Measurements from ENCODE around the gene PDE4DIP. TPM values are rescaled to one million over a fixed set of nuclear protein-coding genes. Genes with fewer than 3 reads are reported as not detected.
A peak's percentile ranks its signal among the peaks of the same experiment; 100 is the strongest.
"Not testable (repeated sequence)": the region's sequence is repeated elsewhere in the genome, so short reads cannot be mapped to it uniquely, and the experiment has no call there.

PDE4DIP gene
- total and polyA plus RNA-seq, 2 donors (not counting 3 experiments of a cell fraction or from before 2014, with no cell fraction given) = 6.3 to 26.4 TPM

GRCh38 chr1:148990233-148990788 lies 146.1 kb downstream of the PDE4DIP start:
- DNase-seq (ENCODE audit: low read depth, low spot score); H3K9me1 ChIP-seq (replicated peaks; ENCODE audit: control insufficient read depth, extremely low read depth, insufficient read depth, low read length); FAIRE-seq; H3K36me3 ChIP-seq (ENCODE audit: control insufficient read depth in 2 of 2, extremely low read depth in 1 of 2, insufficient read depth in 2 of 2, low read length in 2 of 2); H3K9me3 ChIP-seq (replicated peaks; ENCODE audit: control insufficient read depth, insufficient read depth, low read length); H3K9ac ChIP-seq (replicated peaks; ENCODE audit: extremely low read depth, insufficient read depth, low read length); H3K4me2 ChIP-seq (ENCODE audit: insufficient read depth, low read length); H3K4me1 ChIP-seq (ENCODE audit: control insufficient read depth, extremely low read depth, insufficient read depth, low read length); H4K20me1 ChIP-seq (replicated peaks; ENCODE audit: control insufficient read depth, extremely low read depth, insufficient read depth, low read length); H3K27me3 ChIP-seq (ENCODE audit: control insufficient read depth in 2 of 2, insufficient read depth in 2 of 2, low read length in 2 of 2); BruUV-seq (replicated peaks); CTCF ChIA-PET; H3K79me2 ChIP-seq (ENCODE audit: control insufficient read depth, insufficient read depth, low read length); POLR2A ChIA-PET; H3K27ac ChIP-seq (ENCODE audit: insufficient read depth, low read depth, low read length); intact Hi-C loops (cut with micrococcal nuclease); H3K4me3 ChIP-seq (replicated peaks in 1 of 3; ENCODE audit: insufficient read depth in 1 of 3, low read depth in 1 of 3, low read length in 3 of 3); dilution Hi-C loops (cut with MboI; ENCODE audit: extremely low pct_ligation_motif_present, low sequenced_read_pairs); H2AFZ ChIP-seq (ENCODE audit: low read depth, low read length): not testable (repeated sequence)

- FAIRE-seq; H3K9me1 ChIP-seq (replicated peaks; ENCODE audit: control insufficient read depth, extremely low read depth, insufficient read depth, low read length); H3K27me3 ChIP-seq (ENCODE audit: control insufficient read depth in 2 of 2, insufficient read depth in 2 of 2, low read length in 2 of 2); POLR2A ChIA-PET; H3K4me1 ChIP-seq (ENCODE audit: control insufficient read depth, extremely low read depth, insufficient read depth, low read length); CTCF ChIA-PET; H3K27ac ChIP-seq (ENCODE audit: insufficient read depth, low read depth, low read length); H3K36me3 ChIP-seq (ENCODE audit: control insufficient read depth in 2 of 2, extremely low read depth in 1 of 2, insufficient read depth in 2 of 2, low read length in 2 of 2); H3K4me2 ChIP-seq (ENCODE audit: insufficient read depth, low read length); H2AFZ ChIP-seq (ENCODE audit: low read depth, low read length); H3K9ac ChIP-seq (replicated peaks; ENCODE audit: extremely low read depth, insufficient read depth, low read length); dilution Hi-C loops (cut with MboI; ENCODE audit: extremely low pct_ligation_motif_present, low sequenced_read_pairs); H3K4me3 ChIP-seq (replicated peaks in 1 of 3; ENCODE audit: insufficient read depth in 1 of 3, low read depth in 1 of 3, low read length in 3 of 3); BruUV-seq (replicated peaks); DNase-seq (ENCODE audit: low read depth, low spot score); intact Hi-C loops (cut with micrococcal nuclease); H4K20me1 ChIP-seq (replicated peaks; ENCODE audit: control insufficient read depth, extremely low read depth, insufficient read depth, low read length); H3K9me3 ChIP-seq (replicated peaks; ENCODE audit: control insufficient read depth, insufficient read depth, low read length); H3K79me2 ChIP-seq (ENCODE audit: control insufficient read depth, insufficient read depth, low read length): not testable (repeated sequence)
These were observed 147.6 kb downstream of the PDE4DIP start for GRCh38 chr1:148991818-148992217.

GRCh38 chr1:148992364-148992763 lies 148.1 kb downstream of the PDE4DIP start:
- H3K9me1 ChIP-seq (replicated peaks; ENCODE audit: control insufficient read depth, extremely low read depth, insufficient read depth, low read length); H3K4me2 ChIP-seq (ENCODE audit: insufficient read depth, low read length); H3K27ac ChIP-seq (ENCODE audit: insufficient read depth, low read depth, low read length); H3K4me1 ChIP-seq (ENCODE audit: control insufficient read depth, extremely low read depth, insufficient read depth, low read length); H4K20me1 ChIP-seq (replicated peaks; ENCODE audit: control insufficient read depth, extremely low read depth, insufficient read depth, low read length); intact Hi-C loops (cut with micrococcal nuclease); DNase-seq (ENCODE audit: low read depth, low spot score); H3K9ac ChIP-seq (replicated peaks; ENCODE audit: extremely low read depth, insufficient read depth, low read length); POLR2A ChIA-PET; H3K4me3 ChIP-seq (replicated peaks in 1 of 3; ENCODE audit: insufficient read depth in 1 of 3, low read depth in 1 of 3, low read length in 3 of 3); dilution Hi-C loops (cut with MboI; ENCODE audit: extremely low pct_ligation_motif_present, low sequenced_read_pairs); H3K36me3 ChIP-seq (ENCODE audit: control insufficient read depth in 2 of 2, extremely low read depth in 1 of 2, insufficient read depth in 2 of 2, low read length in 2 of 2); H3K27me3 ChIP-seq (ENCODE audit: control insufficient read depth in 2 of 2, insufficient read depth in 2 of 2, low read length in 2 of 2); CTCF ChIA-PET; H3K9me3 ChIP-seq (replicated peaks; ENCODE audit: control insufficient read depth, insufficient read depth, low read length); BruUV-seq (replicated peaks); H3K79me2 ChIP-seq (ENCODE audit: control insufficient read depth, insufficient read depth, low read length); H2AFZ ChIP-seq (ENCODE audit: low read depth, low read length): not testable (repeated sequence)
- FAIRE-seq = peak; percentile 62

- H3K4me3 ChIP-seq (replicated peaks in 1 of 3; ENCODE audit: insufficient read depth in 1 of 3, low read depth in 1 of 3, low read length in 3 of 3); BruUV-seq (replicated peaks); H3K4me2 ChIP-seq (ENCODE audit: insufficient read depth, low read length); H3K79me2 ChIP-seq (ENCODE audit: control insufficient read depth, insufficient read depth, low read length); FAIRE-seq; H3K27me3 ChIP-seq (ENCODE audit: control insufficient read depth in 2 of 2, insufficient read depth in 2 of 2, low read length in 2 of 2); dilution Hi-C loops (cut with MboI; ENCODE audit: extremely low pct_ligation_motif_present, low sequenced_read_pairs); H3K27ac ChIP-seq (ENCODE audit: insufficient read depth, low read depth, low read length); POLR2A ChIA-PET; H3K9me1 ChIP-seq (replicated peaks; ENCODE audit: control insufficient read depth, extremely low read depth, insufficient read depth, low read length); H3K36me3 ChIP-seq (ENCODE audit: control insufficient read depth in 2 of 2, extremely low read depth in 1 of 2, insufficient read depth in 2 of 2, low read length in 2 of 2); H3K9me3 ChIP-seq (replicated peaks; ENCODE audit: control insufficient read depth, insufficient read depth, low read length); H3K9ac ChIP-seq (replicated peaks; ENCODE audit: extremely low read depth, insufficient read depth, low read length); H3K4me1 ChIP-seq (ENCODE audit: control insufficient read depth, extremely low read depth, insufficient read depth, low read length); intact Hi-C loops (cut with micrococcal nuclease); CTCF ChIA-PET; H2AFZ ChIP-seq (ENCODE audit: low read depth, low read length); H4K20me1 ChIP-seq (replicated peaks; ENCODE audit: control insufficient read depth, extremely low read depth, insufficient read depth, low read length); DNase-seq (ENCODE audit: low read depth, low spot score): not testable (repeated sequence)
These were observed 152.4 kb downstream of the PDE4DIP start for GRCh38 chr1:148996449-148997224.

Data from endothelial cell of umbilical vein (primary cell).